ENCODE results near the gene TBC1D1. TPM values are rescaled to one million over a fixed set of nuclear protein-coding genes. Genes with fewer than 3 reads are reported as not detected.

TBC1D1 gene
- total and polyA plus RNA-seq, 8 donors, result 53.3 to 78.9 (median 71.1) TPM

GRCh38 chr4:37884855-37885487 lies 5.9 kb upstream of the TBC1D1 start:
- Histone ChIP-seq H3K4me1 (peaks cover 0 to 6% of the 10 kb centered on the region in 2 donors), H3K27me3 (peaks cover 0 to 5% of the 10 kb centered on the region in 2 donors), H3K36me3 (no peaks in the 10 kb centered on the region), H3K27ac (no peak overlapping the region), H3K9me3 (no peaks in the 10 kb centered on the region), H3K4me3 (no peak overlapping the region)
- ATAC-seq (peak; percentile 16), DNase-seq (no peak)
- TF ChIP-seq CTCF (IDR thresholded peaks at IDR 0.05), result no peak
- intact Hi-C loops (cut with DNase I), result no loop called here

GRCh38 chr4:37885496-37885895 lies 5.4 kb upstream of the TBC1D1 start:
- H3K27ac ChIP-seq, result no peak overlapping the region

DNA sequence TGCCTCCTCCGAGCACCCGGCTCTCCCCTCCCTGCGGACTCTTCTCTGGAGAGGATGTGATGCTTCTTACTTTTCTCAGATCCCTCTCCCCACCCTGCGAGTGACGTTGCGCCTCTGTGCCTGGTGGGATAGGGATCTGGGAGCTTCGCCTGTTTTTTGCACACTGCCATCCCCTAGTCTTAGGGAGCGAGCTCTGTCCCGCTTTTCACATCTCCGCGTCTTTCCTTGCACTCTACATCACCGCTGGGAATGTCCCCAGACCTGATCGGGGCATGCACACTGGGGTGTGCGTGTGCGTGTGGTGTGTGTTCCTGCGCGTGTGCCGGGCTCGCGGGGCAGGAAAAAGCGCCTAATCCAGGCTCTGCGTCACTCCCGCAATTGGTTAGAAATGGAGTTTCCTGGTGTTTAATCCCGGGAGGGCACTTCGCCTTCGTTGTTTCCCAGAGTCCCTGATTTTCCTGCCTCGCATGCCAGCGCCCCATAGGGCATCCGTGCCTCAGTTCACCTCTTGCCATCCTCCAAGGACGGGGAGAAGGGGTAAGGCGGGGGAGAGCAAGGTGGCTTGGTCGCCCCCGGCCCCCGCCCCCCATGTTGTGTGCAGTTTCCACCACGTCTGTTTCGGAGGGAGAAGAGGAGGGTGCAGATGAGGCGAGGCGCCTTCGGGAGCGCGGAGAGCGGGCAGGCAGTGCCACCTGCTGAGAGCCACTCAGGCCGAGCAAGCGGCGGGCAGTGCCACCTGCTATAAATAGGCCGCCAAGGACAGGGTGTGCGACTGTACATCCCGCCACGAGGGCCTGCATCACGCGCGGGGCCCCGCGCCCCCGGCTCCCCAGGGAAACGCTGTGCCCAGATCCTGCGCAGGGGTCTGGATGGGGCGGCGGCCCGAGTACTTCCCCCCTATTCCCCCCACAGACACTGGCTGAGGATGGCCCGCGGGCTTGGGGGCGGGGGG lies 759 bp upstream of the TBC1D1 start:
- H3K27me3 ChIP-seq, result peaks cover 0 to 11% of the 10 kb centered on the region in 2 donors
- peaks cover 0 to 27% of the 10 kb centered on the region in 2 donors for H3K4me1 ChIP-seq
- intact Hi-C loops (cut with DNase I), result no loop called here
- no peaks in the 10 kb centered on the region for H3K36me3 ChIP-seq
- TF ChIP-seq CTCF (IDR thresholded peaks at IDR 0.05), result no peak
- ATAC-seq (peak; percentile 94), DNase-seq (peak; percentile 15 to 91 (median 68))
- H3K9me3 ChIP-seq, result no peaks in the 10 kb centered on the region
- peak overlapping the region in 1 of 2 donors; percentile 80 for H3K27ac ChIP-seq
- H3K4me3 ChIP-seq, result peak overlapping the region; percentile 79 to 84

More at GRCh38 chr4:37885496-37885895, 5.4 kb upstream of the TBC1D1 start:
- TF ChIP-seq CTCF (IDR thresholded peaks at IDR 0.05), result no peak
- no peak overlapping the region for H3K4me3 ChIP-seq
- intact Hi-C loops (cut with DNase I), result no loop called here
- ATAC-seq (peak; percentile 64), DNase-seq (peak in 1 of 4 donors; percentile 36)
- no peaks in the 10 kb centered on the region for H3K36me3 ChIP-seq
- no peaks in the 10 kb centered on the region for H3K9me3 ChIP-seq
- peaks cover 0 to 10% of the 10 kb centered on the region in 2 donors for H3K27me3 ChIP-seq
- peaks cover 0 to 11% of the 10 kb centered on the region in 2 donors for H3K4me1 ChIP-seq

DNA sequence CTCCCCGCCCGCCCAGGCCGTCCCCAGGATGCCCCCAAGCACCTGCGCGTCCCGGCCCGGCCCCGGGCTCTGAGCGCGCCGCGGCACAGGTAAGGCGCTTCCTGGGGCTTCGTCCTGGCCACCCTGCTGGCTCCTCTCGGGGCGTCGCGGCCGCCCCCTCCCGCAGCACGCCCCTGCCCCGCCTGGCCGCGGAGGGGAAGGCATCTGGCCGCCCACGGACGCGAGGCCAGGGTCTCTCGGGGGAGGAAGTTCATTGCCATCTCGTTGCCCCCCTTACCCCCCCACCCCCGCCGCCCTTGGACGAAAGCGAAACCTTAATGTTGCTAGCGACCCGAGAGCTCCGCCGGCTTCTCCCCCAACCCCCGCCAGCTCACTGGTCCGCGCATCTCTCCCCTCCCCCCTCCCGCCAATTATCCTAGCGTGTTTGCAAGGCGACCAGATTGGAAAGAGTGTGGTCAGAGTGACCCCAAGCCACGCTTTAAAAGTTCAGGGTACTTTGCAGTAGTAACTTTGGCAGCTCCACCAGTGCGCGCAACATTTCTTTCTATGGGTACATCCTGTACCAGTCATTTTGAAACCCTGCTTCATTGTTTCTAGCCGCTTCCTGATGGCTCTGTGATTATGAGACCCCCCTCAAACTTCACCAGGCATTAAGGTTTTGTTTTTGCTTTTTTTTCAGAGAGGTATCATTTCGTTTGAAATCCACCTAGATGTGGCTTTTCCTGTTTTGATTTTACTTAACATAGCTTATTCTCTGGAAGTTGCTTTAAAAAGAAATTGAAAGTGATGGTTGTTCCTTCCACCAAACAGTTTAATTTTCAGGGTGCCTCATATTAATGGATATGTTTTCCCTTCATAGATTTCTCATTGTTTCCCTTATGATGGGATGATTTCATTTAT lies 626 bp downstream of the TBC1D1 start:
- peak overlapping the region; percentile 79 to 84 for H3K4me3 ChIP-seq
- H3K27ac ChIP-seq, result peak overlapping the region; percentile 39 to 80
- H3K36me3 ChIP-seq, result no peaks in the 10 kb centered on the region
- ATAC-seq (peak; percentile 39), DNase-seq (peak in 3 of 4 donors; percentile 16 to 41 (median 37))
- TF ChIP-seq CTCF (IDR thresholded peaks at IDR 0.05), result no peak
- H3K9me3 ChIP-seq, result no peaks in the 10 kb centered on the region
- H3K27me3 ChIP-seq, result peaks cover 0 to 11% of the 10 kb centered on the region in 2 donors
- intact Hi-C loops (cut with DNase I), result no loop called here
- H3K4me1 ChIP-seq, result peaks cover 0 to 27% of the 10 kb centered on the region in 2 donors

Measured in left lung (tissue), 10 donors.